AG04450 (cell line): ENCODE results near the gene PTGFRN. TPM values are rescaled to one million over a fixed set of nuclear protein-coding genes. Genes with fewer than 3 reads are reported as not detected.

Experiments used
- CTCF ChIA-PET: fragments of 300-600, 350-600 bp; formaldehyde crosslinking; extraction: SDS; loops from one replicate; lab custom pipeline; 2022; ENCODE audit warnings: antibody characterized with exemption, inconsistent platforms; lab: Charles Lee
- POLR2A ChIA-PET: fragments of 350-600 bp; formaldehyde crosslinking; extraction: SDS; loops from one replicate; lab custom pipeline; 2021; ENCODE audit warnings: antibody characterized with exemption, inconsistent platforms; lab: Yijun Ruan, JAX
- DNase-seq: peaks from one replicate; pipeline ENCODE4 v3.0.0-alpha.2; 2011; ENCODE audit warnings: low read depth, low spot score
- H3K27ac ChIP-seq: one replicate; pipeline ENCODE4 v1.5.1; 2012; ENCODE audit warnings: low read depth, low read length, control low read depth
- H3K27me3 ChIP-seq: one replicate; pipeline ENCODE4 v1.6.0; 2012; ENCODE audit warnings: low read length; ENCODE audit not compliant: control insufficient read depth, insufficient read depth
- H3K4me3 ChIP-seq: 2 replicates; pipeline ENCODE4 v1.5.1; 2011; ENCODE audit warnings: mild to moderate bottlenecking, low read depth, low read length, control low read depth
- H3K9me3 ChIP-seq: 2 replicates; pipeline ENCODE4 v1.5.1; 2012; ENCODE audit warnings: low read length; ENCODE audit not compliant: control insufficient read depth, insufficient read depth
- polyA plus RNA-seq: library from polyadenylated mRNA; depleted of rRNA; stranded (reverse); fragments of >200 nt; gene quantifications from 2 replicates; pipeline ENCODE4 v1.2.3, GENCODE V29; 2011
- TF ChIP-seq, protein P1 (sequence below): IDR thresholded peaks from 2 replicates; pipeline ENCODE4 v1.5.1; 2011; ENCODE audit warnings: low read depth, low read length, control low read depth, inconsistent platforms

PTGFRN gene
- polyA plus RNA-seq, 1 experiment, result 0.46 TPM

DNA sequence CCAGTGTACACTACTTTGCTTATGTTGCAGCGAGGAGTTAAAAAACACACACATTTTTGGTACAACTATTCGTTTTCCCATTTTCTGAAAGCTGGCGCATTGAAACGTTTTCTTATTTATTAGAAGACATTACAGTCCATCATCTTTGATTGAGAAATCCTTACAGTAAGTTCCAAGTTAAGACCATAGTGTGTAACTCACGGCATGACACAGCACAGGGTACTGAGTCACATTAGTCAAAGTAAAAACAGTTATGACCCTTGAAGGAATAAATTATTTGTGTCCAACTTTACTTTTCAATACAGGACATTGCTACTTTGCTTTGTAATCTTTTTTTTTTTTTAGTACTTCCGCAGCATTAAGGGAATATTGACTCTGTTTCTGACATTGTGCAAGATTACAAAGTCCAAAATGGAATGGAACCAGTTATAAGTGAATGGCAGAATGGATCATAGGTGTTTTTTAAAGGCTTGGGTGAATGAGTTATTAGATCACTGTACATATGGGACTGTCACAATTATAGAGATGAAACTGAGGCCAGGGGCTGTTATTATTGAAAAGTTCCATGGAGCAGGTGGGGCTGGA lies 11.7 kb downstream of the PTGFRN start:
- DNase-seq, result no peak
- Histone ChIP-seq H3K27ac (no peak overlapping the region), H3K9me3 (no peaks in the 10 kb centered on the region), H3K27me3 (no peaks in the 10 kb centered on the region), H3K4me3 (no peak overlapping the region)
- ChIA-PET CTCF (interaction anchor here (0.5 kb wide), 1 partner anchor 25 kb away, joined by 3 read pairs; no protein-coding TSS in a partner anchor), POLR2A (no interaction called here)
- TF ChIP-seq, protein P1, sequence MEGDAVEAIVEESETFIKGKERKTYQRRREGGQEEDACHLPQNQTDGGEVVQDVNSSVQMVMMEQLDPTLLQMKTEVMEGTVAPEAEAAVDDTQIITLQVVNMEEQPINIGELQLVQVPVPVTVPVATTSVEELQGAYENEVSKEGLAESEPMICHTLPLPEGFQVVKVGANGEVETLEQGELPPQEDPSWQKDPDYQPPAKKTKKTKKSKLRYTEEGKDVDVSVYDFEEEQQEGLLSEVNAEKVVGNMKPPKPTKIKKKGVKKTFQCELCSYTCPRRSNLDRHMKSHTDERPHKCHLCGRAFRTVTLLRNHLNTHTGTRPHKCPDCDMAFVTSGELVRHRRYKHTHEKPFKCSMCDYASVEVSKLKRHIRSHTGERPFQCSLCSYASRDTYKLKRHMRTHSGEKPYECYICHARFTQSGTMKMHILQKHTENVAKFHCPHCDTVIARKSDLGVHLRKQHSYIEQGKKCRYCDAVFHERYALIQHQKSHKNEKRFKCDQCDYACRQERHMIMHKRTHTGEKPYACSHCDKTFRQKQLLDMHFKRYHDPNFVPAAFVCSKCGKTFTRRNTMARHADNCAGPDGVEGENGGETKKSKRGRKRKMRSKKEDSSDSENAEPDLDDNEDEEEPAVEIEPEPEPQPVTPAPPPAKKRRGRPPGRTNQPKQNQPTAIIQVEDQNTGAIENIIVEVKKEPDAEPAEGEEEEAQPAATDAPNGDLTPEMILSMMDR, result no peak

DNA sequence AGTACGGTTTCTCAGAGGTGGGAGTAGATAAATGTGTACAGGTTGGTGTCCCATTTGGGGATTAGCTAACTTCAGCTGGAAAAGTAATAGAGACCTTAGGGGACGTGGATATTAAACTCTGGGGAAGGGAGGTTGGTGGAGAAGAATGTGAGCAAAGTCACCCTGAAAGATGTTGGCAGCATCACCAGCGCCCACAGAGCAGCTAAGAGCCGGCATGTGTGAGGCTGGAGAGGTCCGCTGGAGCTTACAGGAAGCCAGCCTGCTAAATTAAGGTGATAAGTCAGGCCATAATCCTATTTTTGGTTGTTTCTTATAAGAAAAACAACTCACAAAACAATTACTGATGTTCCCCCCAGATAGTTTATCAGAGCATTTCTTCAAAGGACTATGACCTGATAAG lies 12.2 kb downstream of the PTGFRN start:
- Histone ChIP-seq H3K27ac (no peak overlapping the region), H3K9me3 (no peaks in the 10 kb centered on the region), H3K4me3 (no peak overlapping the region), H3K27me3 (no peaks in the 10 kb centered on the region)
- TF ChIP-seq, protein P1, result no peak
- CTCF ChIA-PET, result no interaction called here
- POLR2A ChIA-PET, result no interaction called here
- DNase-seq, result no peak

DNA sequence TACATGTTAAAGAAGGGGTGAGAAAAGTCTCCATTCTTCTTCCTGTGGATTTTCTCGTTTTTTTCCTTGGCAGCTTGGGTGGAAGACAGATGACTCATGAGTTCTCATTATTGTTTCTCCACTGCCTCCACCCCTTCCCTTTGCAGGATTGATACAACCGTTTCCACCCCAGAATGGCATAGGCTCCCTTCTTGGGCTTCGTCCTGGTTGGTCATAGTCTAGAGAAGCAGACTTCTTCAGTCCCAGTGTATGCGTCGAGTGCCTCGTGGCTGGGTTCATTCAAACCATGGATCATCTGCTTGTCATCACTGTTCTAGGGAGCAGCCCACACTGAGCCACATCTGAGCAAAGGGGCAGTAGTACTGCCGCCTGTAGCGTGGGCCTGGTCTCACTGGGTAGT lies 13.7 kb downstream of the PTGFRN start:
- Histone ChIP-seq H3K27ac (no peak overlapping the region), H3K4me3 (no peak overlapping the region), H3K27me3 (no peaks in the 10 kb centered on the region), H3K9me3 (no peaks in the 10 kb centered on the region)
- TF ChIP-seq, protein P1, result no peak
- ChIA-PET POLR2A (no interaction called here), CTCF (interaction anchor here (0.6 kb wide), 1 partner anchor 10 kb away, joined by 3 read pairs; no protein-coding TSS in a partner anchor)
- no peak for DNase-seq

DNA sequence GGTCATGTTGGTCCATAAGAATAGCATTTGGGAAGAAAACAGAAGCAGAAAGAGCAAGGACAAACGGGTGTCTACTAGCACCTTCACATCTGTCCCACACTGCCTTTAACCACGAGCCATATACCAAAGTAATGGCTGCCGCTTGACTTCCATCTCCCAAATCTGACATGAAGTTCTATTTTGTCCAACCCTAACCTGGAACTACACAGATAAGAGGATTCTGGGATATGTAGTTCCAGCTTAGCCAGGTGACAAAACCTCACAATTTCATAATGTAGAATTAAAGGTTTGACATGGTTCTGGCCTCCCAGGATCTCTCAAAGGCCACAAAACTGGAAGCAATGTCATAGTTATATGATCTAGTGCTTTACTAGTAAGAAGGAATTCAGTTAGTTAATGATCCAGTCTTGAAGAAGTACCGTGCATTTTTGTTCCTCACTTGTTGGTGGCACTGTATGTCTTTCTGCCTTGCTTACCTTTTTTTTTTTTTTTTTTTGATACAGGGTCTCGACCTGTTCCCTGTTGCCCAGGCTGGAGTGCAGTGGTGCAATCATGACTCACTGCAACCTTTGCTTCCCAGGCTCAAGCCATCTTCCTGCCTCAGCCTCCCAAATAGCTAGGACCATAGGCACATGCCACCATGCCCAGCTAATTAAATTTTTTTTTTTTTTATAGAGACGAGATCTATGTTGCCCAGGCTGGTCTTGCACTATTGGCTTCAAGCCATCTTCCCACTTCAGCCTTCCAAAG lies 17.5 kb downstream of the PTGFRN start:
- Histone ChIP-seq H3K9me3 (no peaks in the 10 kb centered on the region), H3K4me3 (no peak overlapping the region), H3K27ac (no peak overlapping the region), H3K27me3 (no peaks in the 10 kb centered on the region)
- POLR2A ChIA-PET, result no interaction called here
- CTCF ChIA-PET, result no interaction called here
- DNase-seq, result no peak
- TF ChIP-seq, protein P1, result no peak

DNA sequence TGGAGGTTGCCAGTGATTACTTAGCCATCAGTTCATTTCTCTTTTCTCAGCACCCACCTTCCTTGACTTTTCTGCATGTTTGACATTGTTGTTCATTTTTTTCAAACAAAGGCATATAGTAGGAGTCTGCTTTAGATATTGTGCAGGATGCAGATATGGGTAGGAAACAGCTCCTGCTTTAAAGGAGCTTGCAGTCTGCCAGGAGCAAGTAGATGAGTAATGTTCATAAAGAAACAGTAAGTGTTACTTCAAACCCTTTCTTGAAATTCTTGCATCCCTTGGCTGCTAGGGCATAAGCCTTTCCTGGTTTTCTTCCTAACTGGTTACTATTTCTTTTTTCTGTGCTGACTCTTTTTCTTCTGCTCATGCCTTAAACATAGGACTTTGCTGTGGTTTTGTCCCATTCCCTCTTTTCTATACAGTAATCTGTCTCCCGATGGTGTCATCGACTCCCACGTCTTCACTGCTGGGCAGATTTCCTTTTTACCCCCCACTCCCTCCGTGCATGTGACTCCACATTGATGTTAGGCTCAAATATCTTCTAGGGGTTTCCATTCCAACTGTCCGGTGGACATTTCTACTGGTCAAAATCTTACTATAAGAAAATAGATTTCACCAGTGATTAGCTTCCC lies 20.4 kb downstream of the PTGFRN start:
- no peak for DNase-seq
- TF ChIP-seq, protein P1, result no peak
- H3K27ac ChIP-seq, result no peak overlapping the region
- no peaks in the 10 kb centered on the region for H3K27me3 ChIP-seq
- CTCF ChIA-PET, result no interaction called here
- H3K4me3 ChIP-seq, result no peak overlapping the region
- POLR2A ChIA-PET, result no interaction called here
- H3K9me3 ChIP-seq, result no peaks in the 10 kb centered on the region
